ENCODE measurements around the gene CRTC3.
A peak's percentile ranks its signal among the peaks of the same experiment; 100 is the strongest.

CRTC3 gene

DNA sequence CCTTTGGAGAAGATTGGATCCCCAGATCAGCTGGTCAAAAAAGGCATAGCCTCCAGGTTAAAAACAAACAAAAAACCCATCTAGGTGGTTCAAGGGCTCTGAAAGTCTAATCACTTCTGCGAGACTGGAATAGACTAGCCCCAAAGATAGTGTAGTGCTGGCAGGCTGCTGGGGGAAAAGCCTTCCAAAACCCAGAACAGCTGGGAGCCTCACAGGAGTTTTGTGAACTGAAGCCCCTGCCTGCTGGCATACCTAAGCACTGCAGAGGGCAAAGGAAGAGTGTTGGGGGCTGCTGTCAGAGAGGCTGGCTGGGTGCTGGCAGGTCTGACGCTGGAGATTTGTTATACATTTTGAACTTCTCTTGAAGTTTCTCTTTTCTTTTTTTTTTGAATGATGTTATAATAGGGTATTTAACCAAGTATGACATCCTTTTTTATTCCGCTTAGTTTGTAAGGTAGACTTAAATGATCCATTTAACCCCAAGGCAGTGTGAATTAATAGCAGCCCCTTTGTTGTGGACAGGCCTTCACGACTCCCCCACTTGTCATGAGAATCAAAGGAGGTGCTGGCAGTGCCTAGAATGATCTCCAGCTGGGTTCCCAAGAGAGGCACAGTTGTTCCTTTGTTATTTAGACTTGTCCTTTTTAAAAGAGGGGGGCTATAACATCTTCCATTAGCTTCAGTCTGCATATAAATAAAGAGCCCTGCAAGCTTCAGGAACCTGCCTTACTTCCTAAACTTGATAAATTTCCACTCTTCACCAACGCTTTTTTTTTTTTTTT, 53.9 kb downstream of the CRTC3 start:
- H3K4me3 Mint-ChIP-seq = no peak overlapping the region
- H3K27me3 Mint-ChIP-seq (ENCODE audit: low read depth) = no peaks in the 10 kb centered on the region
- peaks cover 42% of the 10 kb centered on the region for H3K4me1 Mint-ChIP-seq (ENCODE audit: low read depth)
- peaks cover 26% of the 10 kb centered on the region for H3K36me3 Mint-ChIP-seq (ENCODE audit: low read depth)
- no peaks in the 10 kb centered on the region for H3K9me3 Mint-ChIP-seq
- peak overlapping the region; percentile 23 for H3K27ac Mint-ChIP-seq

- Mint-ChIP-seq H3K27me3 (ENCODE audit: low read depth) (no peaks in the 10 kb centered on the region), H3K9me3 (no peaks in the 10 kb centered on the region), H3K36me3 (ENCODE audit: low read depth) (peaks cover 27% of the 10 kb centered on the region), H3K4me1 (ENCODE audit: low read depth) (peaks cover 39% of the 10 kb centered on the region), H3K4me3 (no peak overlapping the region), H3K27ac (no peak overlapping the region)
Observed at GRCh38 chr15:90584841-90585240, 55.1 kb downstream of the CRTC3 start.

GRCh38 chr15:90585863-90586262, 56.1 kb downstream of the CRTC3 start:
- no peak overlapping the region for H3K27ac Mint-ChIP-seq
- no peak overlapping the region for H3K4me3 Mint-ChIP-seq
- H3K36me3 Mint-ChIP-seq (ENCODE audit: low read depth) = peaks cover 29% of the 10 kb centered on the region
- no peaks in the 10 kb centered on the region for H3K27me3 Mint-ChIP-seq (ENCODE audit: low read depth)
- H3K4me1 Mint-ChIP-seq (ENCODE audit: low read depth) = peaks cover 43% of the 10 kb centered on the region
- H3K9me3 Mint-ChIP-seq = no peaks in the 10 kb centered on the region

DNA sequence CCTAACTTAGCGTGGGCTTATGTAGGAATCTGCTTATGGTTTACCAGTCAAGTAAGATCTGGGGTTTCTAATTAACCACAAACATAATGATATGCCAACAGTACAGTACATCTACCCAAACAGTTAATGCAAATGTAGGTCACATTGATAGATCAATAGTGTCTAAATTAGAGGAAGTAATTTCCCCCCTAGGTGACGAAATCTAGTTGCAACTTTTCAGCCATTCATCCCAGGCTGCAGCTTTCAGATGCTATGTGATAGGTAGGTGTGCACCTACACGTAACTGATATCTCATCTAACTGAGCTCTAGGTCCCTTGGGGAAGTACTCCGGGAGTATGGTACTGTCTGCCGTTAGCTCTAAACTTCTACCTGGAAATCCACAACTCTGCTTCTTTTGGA, 57.2 kb downstream of the CRTC3 start:
- Mint-ChIP-seq H3K36me3 (ENCODE audit: low read depth) (peaks cover 28% of the 10 kb centered on the region), H3K4me1 (ENCODE audit: low read depth) (peaks cover 36% of the 10 kb centered on the region), H3K27ac (peak overlapping the region; percentile 34), H3K9me3 (no peaks in the 10 kb centered on the region), H3K4me3 (no peak overlapping the region), H3K27me3 (ENCODE audit: low read depth) (no peaks in the 10 kb centered on the region)

GRCh38 chr15:90588427-90588826, 58.7 kb downstream of the CRTC3 start:
- Mint-ChIP-seq H3K9me3 (no peaks in the 10 kb centered on the region), H3K4me1 (ENCODE audit: low read depth) (peaks cover 35% of the 10 kb centered on the region), H3K27ac (peak overlapping the region; percentile 67), H3K4me3 (no peak overlapping the region), H3K27me3 (ENCODE audit: low read depth) (no peaks in the 10 kb centered on the region), H3K36me3 (ENCODE audit: low read depth) (peaks cover 32% of the 10 kb centered on the region)

GRCh38 chr15:90591524-90591923, 61.8 kb downstream of the CRTC3 start:
- Mint-ChIP-seq H3K9me3 (no peaks in the 10 kb centered on the region), H3K4me3 (no peak overlapping the region), H3K36me3 (ENCODE audit: low read depth) (peaks cover 45% of the 10 kb centered on the region), H3K27ac (peak overlapping the region; percentile 74), H3K4me1 (ENCODE audit: low read depth) (peaks cover 53% of the 10 kb centered on the region), H3K27me3 (ENCODE audit: low read depth) (no peaks in the 10 kb centered on the region)

- Mint-ChIP-seq H3K9me3 (no peaks in the 10 kb centered on the region), H3K4me3 (no peak overlapping the region), H3K36me3 (ENCODE audit: low read depth) (peaks cover 49% of the 10 kb centered on the region), H3K4me1 (ENCODE audit: low read depth) (peaks cover 58% of the 10 kb centered on the region), H3K27me3 (ENCODE audit: low read depth) (no peaks in the 10 kb centered on the region), H3K27ac (peak overlapping the region; percentile 74)
Observed at GRCh38 chr15:90592131-90592881, 62.6 kb downstream of the CRTC3 start.

DNA sequence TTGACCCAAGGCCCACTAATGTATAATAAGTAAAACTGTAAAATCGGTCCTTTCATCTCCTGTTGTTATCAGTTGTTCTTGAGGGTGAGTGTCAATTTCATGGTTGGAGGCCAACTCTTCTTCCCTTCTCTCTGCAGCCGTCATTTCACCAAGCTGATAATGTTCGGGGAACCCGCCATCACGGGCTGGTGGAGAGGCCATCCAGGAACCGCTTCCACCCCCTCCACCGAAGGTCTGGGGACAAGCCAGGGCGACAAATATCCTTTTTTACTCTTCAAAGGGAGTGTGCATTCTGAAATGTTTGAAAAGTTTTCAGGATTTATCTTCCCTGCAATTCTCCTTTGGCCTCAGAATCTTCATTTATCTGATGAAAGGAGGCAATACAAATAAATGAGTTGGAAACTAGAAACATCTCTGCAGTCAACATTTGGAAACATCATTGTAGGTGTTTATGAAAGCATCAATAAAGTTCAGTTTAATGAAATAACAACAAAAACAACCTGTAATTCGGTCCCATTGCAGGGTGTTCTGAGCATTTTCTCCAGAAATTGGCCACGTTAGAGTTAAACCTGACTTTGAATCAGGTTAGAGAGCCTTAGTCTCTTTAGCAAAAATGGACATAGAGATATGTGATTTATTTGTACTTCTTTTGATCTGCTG, 63.9 kb downstream of the CRTC3 start:
- Mint-ChIP-seq H3K9me3 (no peaks in the 10 kb centered on the region), H3K36me3 (ENCODE audit: low read depth) (peaks cover 56% of the 10 kb centered on the region), H3K4me1 (ENCODE audit: low read depth) (peaks cover 65% of the 10 kb centered on the region), H3K27ac (peak overlapping the region; percentile 99), H3K4me3 (peak overlapping the region; percentile 86), H3K27me3 (ENCODE audit: low read depth) (no peaks in the 10 kb centered on the region)

- Mint-ChIP-seq H3K27ac (peak overlapping the region; percentile 99), H3K9me3 (no peaks in the 10 kb centered on the region), H3K27me3 (ENCODE audit: low read depth) (no peaks in the 10 kb centered on the region), H3K4me1 (ENCODE audit: low read depth) (peaks cover 69% of the 10 kb centered on the region), H3K36me3 (ENCODE audit: low read depth) (peaks cover 54% of the 10 kb centered on the region), H3K4me3 (peak overlapping the region; percentile 86)
Observed at GRCh38 chr15:90594301-90594738, 64.6 kb downstream of the CRTC3 start.

DNA sequence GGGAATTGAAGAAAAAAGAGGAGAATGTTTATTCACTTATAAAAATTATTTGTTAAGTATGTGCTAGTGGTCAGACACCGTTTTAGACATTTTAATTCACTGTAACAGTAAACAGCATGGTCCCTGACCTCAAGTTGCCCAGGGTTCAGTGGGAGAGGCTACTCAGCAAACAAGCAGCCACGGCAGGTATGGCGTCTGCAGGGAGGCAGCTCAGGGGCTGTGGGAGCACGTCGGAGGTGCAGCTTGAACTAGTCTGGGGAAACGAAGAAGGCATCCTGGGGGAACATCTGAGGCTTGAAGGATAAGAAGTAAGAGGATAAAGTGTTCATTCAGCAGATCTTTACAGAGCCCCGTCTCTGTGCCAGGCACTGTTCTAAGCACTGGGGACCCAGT, 66.0 kb downstream of the CRTC3 start:
- H3K9me3 Mint-ChIP-seq = no peaks in the 10 kb centered on the region
- H3K4me1 Mint-ChIP-seq (ENCODE audit: low read depth) = peaks cover 72% of the 10 kb centered on the region
- no peaks in the 10 kb centered on the region for H3K27me3 Mint-ChIP-seq (ENCODE audit: low read depth)
- H3K36me3 Mint-ChIP-seq (ENCODE audit: low read depth) = peaks cover 60% of the 10 kb centered on the region
- peak overlapping the region; percentile 78 for H3K27ac Mint-ChIP-seq
- H3K4me3 Mint-ChIP-seq = peak overlapping the region; percentile 14

DNA sequence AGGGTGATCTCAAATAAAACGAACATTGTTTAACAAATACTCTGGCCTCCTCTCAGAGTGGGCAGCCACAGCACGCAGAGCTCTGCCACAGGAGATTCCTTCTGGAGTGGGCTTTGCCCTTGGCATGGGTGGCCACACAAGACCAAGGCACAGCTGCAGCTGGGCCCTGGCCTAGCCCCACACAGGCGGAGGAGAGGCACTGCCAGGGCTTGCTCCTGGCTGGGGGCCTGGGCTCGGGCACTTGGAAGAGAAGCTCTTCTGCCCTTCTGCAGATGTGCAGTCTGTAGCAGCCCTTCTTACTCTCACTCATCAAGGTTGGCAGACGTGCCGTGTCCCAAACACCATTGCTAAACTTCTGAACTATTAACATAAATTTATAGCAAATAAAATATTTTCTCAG, 67.2 kb downstream of the CRTC3 start:
- H3K4me3 Mint-ChIP-seq = no peak overlapping the region

DNA sequence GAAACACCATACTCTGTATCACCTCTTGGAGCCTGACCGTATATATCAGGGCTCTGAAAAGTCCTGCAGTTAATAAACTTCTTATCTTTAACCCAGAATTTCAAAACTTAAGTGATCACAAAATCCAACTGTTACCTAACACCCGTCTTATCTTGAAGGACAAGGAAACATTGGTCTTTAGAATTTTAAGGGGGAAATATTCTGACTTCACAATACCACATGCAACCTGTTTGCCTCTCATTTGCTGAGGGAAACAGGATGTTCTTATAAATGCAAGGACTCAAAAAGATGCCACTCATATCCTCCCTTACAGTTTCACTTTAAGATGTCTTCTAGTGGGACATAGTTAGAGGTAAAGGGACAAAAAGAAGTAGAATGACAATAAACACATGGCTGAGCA, 67.9 kb downstream of the CRTC3 start:
- no peaks in the 10 kb centered on the region for H3K27me3 Mint-ChIP-seq (ENCODE audit: low read depth)
- no peaks in the 10 kb centered on the region for H3K9me3 Mint-ChIP-seq
- peaks cover 56% of the 10 kb centered on the region for H3K36me3 Mint-ChIP-seq (ENCODE audit: low read depth)
- H3K27ac Mint-ChIP-seq = peak overlapping the region; percentile 97
- H3K4me1 Mint-ChIP-seq (ENCODE audit: low read depth) = peaks cover 71% of the 10 kb centered on the region
- peak overlapping the region; percentile 68 for H3K4me3 Mint-ChIP-seq

More for the DNA sequence above, 67.2 kb downstream of the CRTC3 start:
- Mint-ChIP-seq H3K4me1 (ENCODE audit: low read depth) (peaks cover 72% of the 10 kb centered on the region), H3K27ac (peak overlapping the region; percentile 97), H3K9me3 (no peaks in the 10 kb centered on the region), H3K27me3 (ENCODE audit: low read depth) (no peaks in the 10 kb centered on the region), H3K36me3 (ENCODE audit: low read depth) (peaks cover 61% of the 10 kb centered on the region)

DNA sequence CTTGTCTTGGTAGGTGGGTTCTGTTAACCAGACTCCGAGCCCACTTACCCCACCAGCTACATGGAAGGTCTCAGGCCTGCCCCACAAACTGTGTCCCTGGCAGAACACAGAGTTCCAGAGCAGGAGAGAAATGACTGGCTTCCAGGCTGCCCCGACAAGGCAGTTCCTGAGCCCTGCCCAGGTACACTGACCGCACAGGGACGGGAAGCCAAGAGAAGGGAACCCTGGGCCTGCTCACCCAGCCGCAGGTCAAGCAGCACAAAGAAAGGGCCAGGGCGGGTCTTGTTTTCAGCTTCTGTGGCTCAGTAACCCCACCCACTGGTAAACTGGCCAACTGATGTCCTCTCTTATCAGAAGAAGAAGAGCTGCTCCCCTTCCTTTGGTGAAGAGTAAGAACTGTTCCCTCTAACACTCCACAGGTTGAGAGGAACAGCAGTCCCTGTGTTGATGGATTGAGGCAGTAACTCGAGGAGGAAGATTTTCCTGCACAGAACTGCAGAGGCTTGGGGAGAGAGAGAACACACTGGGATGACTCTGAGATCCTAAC, 68.4 kb downstream of the CRTC3 start:
- peaks cover 73% of the 10 kb centered on the region for H3K4me1 Mint-ChIP-seq (ENCODE audit: low read depth)
- peak overlapping the region; percentile 68 for H3K4me3 Mint-ChIP-seq
- peaks cover 55% of the 10 kb centered on the region for H3K36me3 Mint-ChIP-seq (ENCODE audit: low read depth)

GRCh38 chr15:90598679-90599078, 69.0 kb downstream of the CRTC3 start:
- Mint-ChIP-seq H3K36me3 (ENCODE audit: low read depth) (peaks cover 51% of the 10 kb centered on the region), H3K4me1 (ENCODE audit: low read depth) (peaks cover 70% of the 10 kb centered on the region), H3K4me3 (peak overlapping the region; percentile 26)

More for the DNA sequence above, 68.4 kb downstream of the CRTC3 start:
- Mint-ChIP-seq H3K27me3 (ENCODE audit: low read depth) (no peaks in the 10 kb centered on the region), H3K9me3 (no peaks in the 10 kb centered on the region), H3K27ac (peak overlapping the region; percentile 97)

More at GRCh38 chr15:90598679-90599078, 69.0 kb downstream of the CRTC3 start:
- peak overlapping the region; percentile 97 for H3K27ac Mint-ChIP-seq
- no peaks in the 10 kb centered on the region for H3K9me3 Mint-ChIP-seq
- H3K27me3 Mint-ChIP-seq (ENCODE audit: low read depth) = no peaks in the 10 kb centered on the region

Measured in T-helper 1 cell treated with Interleukin-12 subunit alpha and Interleukin-12 subunit beta and Interleukin-4 antibody, amounts not matched to agents 30 μg/mL and 1 μg/mL, for 36 hours (primary cell).